IPS-NIHi11 (cell line): ENCODE data around the gene CALD1.

Experiments used
- DNase-seq: peaks from one replicate; pipeline ENCODE4 v3.0.0; 2012; ENCODE audit warnings: mixed read lengths, low spot score

CALD1 gene

GRCh38 chr7:134764365-134764764 is 15.1 kb upstream of the CALD1 start:
- DNase-seq = no peak

GRCh38 chr7:134766779-134767519 is 12.5 kb upstream of the CALD1 start:
- DNase-seq = no peak

DNA sequence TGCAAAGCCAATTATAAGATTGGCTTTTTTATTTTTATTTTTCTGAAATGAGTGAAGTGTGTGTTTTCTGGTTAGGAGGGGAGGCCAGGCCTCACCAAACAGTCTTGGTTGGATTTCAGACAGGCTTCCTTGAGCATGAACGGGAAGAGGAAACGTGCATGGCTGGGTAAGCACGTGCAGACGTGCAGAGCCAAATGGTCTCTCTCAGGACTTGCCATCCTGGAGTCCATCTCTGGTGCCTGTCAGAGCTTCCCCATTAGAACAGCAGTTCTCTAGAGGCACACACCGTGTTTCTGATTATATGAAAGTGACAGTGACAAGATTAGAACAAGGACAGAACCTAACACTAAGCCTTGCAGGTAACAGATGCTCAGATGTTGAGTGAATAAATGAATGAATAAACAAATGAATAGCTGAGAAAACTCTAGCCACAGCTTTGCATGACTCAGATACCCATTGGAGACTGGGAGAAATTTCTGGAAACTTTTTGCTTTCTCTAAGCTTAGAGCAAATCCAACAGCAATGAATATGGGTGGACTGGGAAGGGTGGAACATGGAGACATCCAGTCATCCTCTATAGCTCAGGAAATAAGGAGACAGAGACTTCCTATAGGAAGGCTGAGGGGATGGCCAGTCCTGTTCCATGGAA is 11.8 kb upstream of the CALD1 start:
- DNase-seq = no peak

- no peak for DNase-seq
These were observed 11.2 kb upstream of the CALD1 start for GRCh38 chr7:134768243-134768642.

DNA sequence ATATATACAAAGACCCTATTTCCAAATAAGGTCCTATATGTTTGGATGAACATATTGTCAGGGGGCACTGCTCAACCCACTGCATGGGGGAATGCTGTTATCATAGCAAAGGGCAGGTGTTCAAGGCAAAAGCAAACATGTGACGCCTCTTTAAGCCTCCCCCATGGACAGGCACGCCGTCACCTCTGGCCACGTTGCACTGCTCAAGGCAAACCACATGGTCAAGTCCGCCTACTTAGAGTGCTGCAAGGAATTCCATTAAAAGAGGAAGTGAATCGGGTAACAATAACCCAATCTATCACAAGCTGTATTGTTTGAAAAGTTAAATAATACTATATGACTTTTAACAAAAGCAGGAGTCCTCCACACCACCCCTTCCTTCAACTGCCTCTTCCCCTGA is 8.8 kb upstream of the CALD1 start:
- no peak for DNase-seq

DNA sequence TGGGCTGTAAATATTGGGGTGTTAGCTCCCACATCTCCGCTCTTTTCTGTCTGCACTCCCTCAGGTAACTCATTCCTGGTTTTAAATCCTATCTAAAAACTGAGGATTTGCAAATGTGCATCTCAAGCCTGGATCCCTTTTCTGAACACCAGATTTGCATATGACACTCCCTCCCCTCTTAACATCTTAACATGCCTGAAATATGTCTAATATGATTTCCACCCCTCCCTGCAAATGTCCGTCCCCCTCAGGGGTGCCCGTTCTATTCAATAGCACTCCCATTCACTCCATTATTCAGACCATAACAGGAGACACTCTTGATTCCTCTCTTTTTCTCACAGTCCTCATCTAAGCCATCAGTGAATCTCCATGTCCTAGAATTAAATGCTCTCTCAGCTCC is 8.3 kb upstream of the CALD1 start:
- DNase-seq = no peak

- no peak for DNase-seq
These were observed 7.5 kb upstream of the CALD1 start for GRCh38 chr7:134771889-134772288.

GRCh38 chr7:134772401-134772800 is 7.0 kb upstream of the CALD1 start:
- no peak for DNase-seq

GRCh38 chr7:134773164-134773563 is 6.3 kb upstream of the CALD1 start:
- DNase-seq = no peak

- no peak for DNase-seq
These were observed 5.3 kb upstream of the CALD1 start for GRCh38 chr7:134774119-134774518.

DNA sequence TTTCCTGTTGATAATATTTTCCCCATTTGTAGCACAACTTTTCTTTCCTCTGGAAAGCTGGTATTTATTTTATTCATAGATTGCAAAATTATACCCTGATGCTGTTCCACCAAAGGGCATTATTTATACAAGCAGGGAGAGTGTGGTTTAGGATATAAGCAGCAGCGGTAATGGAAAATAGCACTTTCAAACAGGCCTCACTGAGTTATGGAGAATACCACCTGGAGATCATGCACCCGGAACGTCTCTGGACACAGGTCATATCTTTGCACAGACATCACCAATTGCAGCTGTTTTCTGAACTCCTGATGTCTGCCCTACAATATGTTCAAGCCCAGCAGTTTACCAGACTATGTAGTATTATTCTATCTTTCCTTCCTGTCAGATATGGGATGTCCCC is 2.0 kb upstream of the CALD1 start:
- DNase-seq = no peak

DNA sequence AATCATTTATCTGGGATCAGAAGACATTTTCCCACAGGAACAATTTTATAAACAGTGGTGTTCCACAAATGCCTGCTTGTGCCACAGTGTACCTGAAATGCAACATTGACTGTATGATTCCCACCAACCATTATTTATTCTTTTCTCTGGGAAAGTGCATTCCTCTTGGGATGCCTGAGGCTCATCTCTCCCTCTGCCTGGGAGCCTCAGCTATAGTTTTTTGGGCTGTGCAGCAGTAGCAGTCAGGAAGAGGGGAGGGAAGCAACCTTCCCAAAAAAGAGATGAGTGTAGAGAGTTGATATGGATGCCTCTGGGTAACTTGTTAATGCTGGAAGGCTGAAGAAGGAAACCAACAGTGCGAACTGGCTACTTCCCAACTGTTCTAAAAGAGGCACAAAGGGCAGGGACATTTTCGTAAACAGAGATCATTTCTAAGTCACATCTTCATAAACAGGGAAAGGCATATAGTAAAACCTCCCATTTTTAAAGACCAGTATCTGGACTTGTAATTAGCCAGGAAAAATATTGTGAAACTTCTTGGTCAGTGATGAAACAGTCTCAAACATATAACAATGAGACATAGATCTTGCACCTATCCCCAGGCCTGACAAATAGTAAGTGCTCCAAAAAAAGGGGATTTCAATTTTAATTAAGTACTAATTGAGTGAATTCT is 1.4 kb upstream of the CALD1 start:
- no peak for DNase-seq

- DNase-seq = no peak
These were observed 269 bp downstream of the CALD1 start for GRCh38 chr7:134779741-134780065.

DNA sequence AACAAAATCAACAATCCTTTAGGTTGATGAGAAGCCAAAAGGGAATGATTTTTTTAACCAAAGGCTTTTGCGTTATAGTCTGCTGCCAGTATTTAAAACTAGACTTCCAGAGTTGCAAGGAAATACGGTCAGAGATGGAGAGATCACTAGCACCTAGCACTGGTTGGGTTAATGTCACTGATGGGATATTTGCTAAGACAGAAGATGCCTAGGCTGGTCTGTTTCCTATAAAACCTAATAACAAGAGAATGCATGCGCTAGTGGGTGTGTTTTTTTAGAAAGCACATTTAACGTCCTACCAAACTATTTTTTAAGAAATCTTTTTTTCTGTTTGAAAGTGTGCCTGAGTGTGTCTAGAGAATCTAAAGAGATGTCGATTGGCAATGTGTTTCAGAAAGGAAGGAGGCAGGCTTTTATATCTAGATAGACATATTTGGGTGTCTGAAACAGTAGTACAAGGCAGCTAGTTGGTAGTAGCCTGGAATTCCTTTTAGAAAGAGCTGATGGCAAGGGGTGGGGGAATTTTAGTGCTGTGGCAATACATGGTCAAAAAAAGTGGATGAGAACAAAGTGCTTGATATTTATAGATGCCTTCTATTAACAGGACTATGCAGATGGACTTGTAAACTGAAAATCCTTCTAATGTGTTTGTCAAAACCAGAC is 863 bp downstream of the CALD1 start:
- no peak for DNase-seq

- no peak for DNase-seq
These were observed 1.7 kb downstream of the CALD1 start for GRCh38 chr7:134781171-134781570.

DNA sequence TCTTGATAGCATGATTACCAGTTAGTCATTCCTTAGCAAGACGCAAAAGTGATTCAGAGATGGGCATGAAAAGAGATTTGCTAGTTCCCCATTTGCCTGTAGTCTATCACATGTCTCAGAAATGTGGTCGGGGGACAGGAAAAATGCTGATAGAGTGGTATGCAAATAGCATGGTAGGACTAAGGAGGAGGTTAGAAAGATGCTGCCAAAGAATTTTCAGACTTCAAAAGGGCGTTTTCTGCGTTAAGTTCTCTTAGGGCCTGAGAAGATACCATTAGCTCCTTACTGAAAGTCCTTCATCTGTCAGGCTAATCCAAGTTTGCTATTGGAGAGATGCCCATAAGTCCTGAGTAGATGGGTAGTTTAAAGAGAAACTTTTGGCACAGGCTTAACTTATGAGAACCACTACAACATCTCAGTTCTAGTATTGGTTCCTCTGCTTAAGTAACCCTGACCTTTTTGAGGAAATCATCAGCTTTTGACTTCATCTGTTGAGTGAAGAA is 2.7 kb downstream of the CALD1 start:
- no peak for DNase-seq

DNA sequence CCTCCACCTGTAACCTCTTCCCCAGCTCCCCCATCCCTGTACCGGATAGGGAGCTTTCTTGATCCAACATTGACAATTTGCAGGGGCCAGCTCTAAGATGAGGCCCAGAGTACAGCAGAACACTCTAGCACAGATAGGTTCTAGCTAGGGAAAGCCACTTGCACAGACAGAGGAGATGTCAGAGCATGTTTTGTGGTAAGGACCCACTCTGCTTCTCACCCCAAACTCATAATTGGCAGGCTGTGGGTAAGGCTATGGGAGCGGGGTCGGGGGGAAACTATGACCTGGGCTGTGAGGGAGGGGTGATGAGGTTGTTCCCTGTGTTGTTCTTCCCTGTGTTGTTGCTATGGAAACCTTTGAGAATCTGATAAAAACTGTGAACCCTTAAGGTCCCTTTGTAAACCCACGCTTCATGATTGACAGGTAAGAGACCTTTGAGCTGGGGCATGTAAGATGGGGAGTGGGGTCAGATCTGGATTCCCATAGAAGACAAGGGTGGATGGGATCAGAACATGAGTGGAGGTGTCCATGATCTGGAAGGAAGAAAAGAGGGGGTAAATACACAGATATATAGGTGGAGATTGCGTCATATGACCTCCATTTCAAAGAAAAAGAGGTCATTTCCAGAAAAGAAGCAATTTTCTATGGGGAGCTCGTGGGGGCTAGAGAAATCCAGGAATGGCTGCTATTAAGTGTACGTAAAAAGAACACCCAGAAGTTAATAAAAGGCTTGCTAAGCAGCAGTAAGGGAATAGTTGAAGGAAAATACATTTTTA is 4.0 kb downstream of the CALD1 start:
- no peak for DNase-seq

- no peak for DNase-seq
These were observed 5.0 kb downstream of the CALD1 start for GRCh38 chr7:134784251-134785049.

GRCh38 chr7:134785842-134786241 is 6.4 kb downstream of the CALD1 start:
- DNase-seq = no peak

DNA sequence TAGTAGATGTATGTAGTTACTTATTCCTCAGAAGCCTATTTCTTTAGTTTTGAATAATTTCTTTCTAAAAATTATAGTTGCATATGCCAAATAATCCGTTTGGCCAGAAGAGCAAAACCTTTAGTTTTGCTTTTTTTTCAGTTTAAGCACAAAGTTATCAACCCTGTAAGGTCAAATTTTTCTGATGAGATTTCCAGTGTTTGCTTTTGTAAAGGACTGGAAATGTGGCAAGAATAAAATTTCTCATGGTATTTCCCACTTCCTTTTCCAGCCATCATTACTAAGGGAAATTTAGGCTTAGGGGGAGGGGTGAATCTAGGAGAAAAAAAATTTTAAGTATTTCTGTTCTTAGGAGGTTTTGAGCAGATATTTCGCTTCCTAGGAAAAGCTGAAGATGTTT is 7.6 kb downstream of the CALD1 start:
- DNase-seq = no peak

DNA sequence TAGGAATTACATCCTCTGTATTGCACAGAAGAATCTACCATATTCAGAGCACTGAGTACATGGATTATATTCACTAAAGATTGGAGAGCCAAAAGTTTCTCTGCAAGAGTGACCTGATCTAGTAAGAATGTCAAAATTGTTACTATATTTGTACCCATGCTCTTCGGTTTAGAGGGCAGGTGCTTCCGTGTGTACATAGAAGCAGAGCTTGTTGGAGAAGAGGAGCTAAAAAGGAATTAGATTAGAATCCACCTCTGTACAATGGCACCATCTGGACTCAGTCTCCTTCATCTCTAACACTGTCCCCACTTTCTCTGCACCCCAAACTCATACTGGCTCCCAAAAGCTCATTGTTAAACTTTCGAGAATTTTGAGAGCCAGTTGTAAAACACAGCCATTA is 8.3 kb downstream of the CALD1 start:
- DNase-seq = no peak
